KOPT-K1 (cell line): ENCODE results near the gene WWC2.

Source experiments
- H3K27ac ChIP-seq: fragments of 200-600 bp; sonication (generic); 2 replicates; pipeline ENCODE4 v1.5.1; 2016; ENCODE audit warnings: antibody characterized with exemption, mild to moderate bottlenecking, low read depth, low read length; ENCODE audit not compliant: poor library complexity, severe bottlenecking
- H3K36me3 ChIP-seq: fragments of 200-600 bp; sonication (generic); 2 replicates; pipeline ENCODE4 v1.5.1; 2017; ENCODE audit warnings: antibody characterized with exemption, mild to moderate bottlenecking, low read length, moderate library complexity; ENCODE audit not compliant: insufficient read depth
- H3K9me3 ChIP-seq: fragments of 200-600 bp; sonication (generic); 2 replicates; pipeline ENCODE4 v1.5.1; 2017; ENCODE audit warnings: antibody characterized with exemption, low read length, mild to moderate bottlenecking; ENCODE audit not compliant: insufficient read depth, poor library complexity, severe bottlenecking

The WWC2 gene

GRCh38 chr4:183214912-183215488 lies 115.9 kb downstream of the WWC2 start:
- H3K27ac ChIP-seq = no peak overlapping the region
- no peaks in the 10 kb centered on the region for H3K36me3 ChIP-seq
- no peaks in the 10 kb centered on the region for H3K9me3 ChIP-seq

- Histone ChIP-seq H3K27ac (no peak overlapping the region), H3K36me3 (no peaks in the 10 kb centered on the region), H3K9me3 (no peaks in the 10 kb centered on the region)
Measured at GRCh38 chr4:183220236-183220635, 121.2 kb downstream of the WWC2 start.

- no peak overlapping the region for H3K27ac ChIP-seq
- no peaks in the 10 kb centered on the region for H3K36me3 ChIP-seq
- H3K9me3 ChIP-seq = no peaks in the 10 kb centered on the region
Measured at GRCh38 chr4:183223053-183223452, 124.0 kb downstream of the WWC2 start.

GRCh38 chr4:183229397-183229796 lies 130.3 kb downstream of the WWC2 start:
- Histone ChIP-seq H3K27ac (no peak overlapping the region), H3K36me3 (no peaks in the 10 kb centered on the region), H3K9me3 (no peaks in the 10 kb centered on the region)

- H3K27ac ChIP-seq = no peak overlapping the region
- H3K36me3 ChIP-seq = no peaks in the 10 kb centered on the region
- no peaks in the 10 kb centered on the region for H3K9me3 ChIP-seq
Measured at GRCh38 chr4:183240581-183241321, 141.7 kb downstream of the WWC2 start.

- Histone ChIP-seq H3K27ac (no peak overlapping the region), H3K9me3 (no peaks in the 10 kb centered on the region), H3K36me3 (no peaks in the 10 kb centered on the region)
Measured at GRCh38 chr4:183241322-183241640, 142.2 kb downstream of the WWC2 start.

GRCh38 chr4:183241721-183242151 lies 142.7 kb downstream of the WWC2 start:
- Histone ChIP-seq H3K9me3 (no peaks in the 10 kb centered on the region), H3K27ac (no peak overlapping the region), H3K36me3 (no peaks in the 10 kb centered on the region)

- Histone ChIP-seq H3K36me3 (no peaks in the 10 kb centered on the region), H3K9me3 (no peaks in the 10 kb centered on the region), H3K27ac (no peak overlapping the region)
Measured at GRCh38 chr4:183242291-183242690, 143.2 kb downstream of the WWC2 start.

GRCh38 chr4:183244019-183244418 lies 145.0 kb downstream of the WWC2 start:
- Histone ChIP-seq H3K9me3 (no peaks in the 10 kb centered on the region), H3K36me3 (no peaks in the 10 kb centered on the region), H3K27ac (no peak overlapping the region)

- Histone ChIP-seq H3K9me3 (no peaks in the 10 kb centered on the region), H3K36me3 (no peaks in the 10 kb centered on the region), H3K27ac (no peak overlapping the region)
Measured at GRCh38 chr4:183244506-183244905, 145.4 kb downstream of the WWC2 start.

GRCh38 chr4:183248201-183248600 lies 149.1 kb downstream of the WWC2 start:
- no peaks in the 10 kb centered on the region for H3K36me3 ChIP-seq
- H3K9me3 ChIP-seq = no peaks in the 10 kb centered on the region
- no peak overlapping the region for H3K27ac ChIP-seq

GRCh38 chr4:183249854-183250253 lies 150.8 kb downstream of the WWC2 start:
- Histone ChIP-seq H3K27ac (no peak overlapping the region), H3K9me3 (no peaks in the 10 kb centered on the region), H3K36me3 (no peaks in the 10 kb centered on the region)

GRCh38 chr4:183250831-183251230 lies 151.8 kb downstream of the WWC2 start:
- H3K9me3 ChIP-seq = no peaks in the 10 kb centered on the region
- no peak overlapping the region for H3K27ac ChIP-seq
- no peaks in the 10 kb centered on the region for H3K36me3 ChIP-seq

- H3K36me3 ChIP-seq = no peaks in the 10 kb centered on the region
Measured at GRCh38 chr4:183252959-183253358, 153.9 kb downstream of the WWC2 start.

GRCh38 chr4:183253451-183253850 lies 154.4 kb downstream of the WWC2 start:
- Histone ChIP-seq H3K36me3 (no peaks in the 10 kb centered on the region), H3K9me3 (no peaks in the 10 kb centered on the region), H3K27ac (no peak overlapping the region)

More at GRCh38 chr4:183252959-183253358, 153.9 kb downstream of the WWC2 start:
- no peaks in the 10 kb centered on the region for H3K9me3 ChIP-seq
- H3K27ac ChIP-seq = no peak overlapping the region

- no peak overlapping the region for H3K27ac ChIP-seq
- H3K36me3 ChIP-seq = no peaks in the 10 kb centered on the region
- no peaks in the 10 kb centered on the region for H3K9me3 ChIP-seq
Measured at GRCh38 chr4:183254162-183254561, 155.1 kb downstream of the WWC2 start.
